Lower leg skin (tissue), 3 donors: Measurements from ENCODE around the gene TMED10.

Experiments used
- CTCF ChIP-seq, 3 donors: fragments of 450-650 bp; IDR thresholded peaks; one replicate each; pipeline ENCODE4 v1.5.1; 2016; ENCODE audit warnings: antibody characterized with exemption in 3 of 3, mild to moderate bottlenecking in 3 of 3, moderate library complexity in 2 of 3
- POLR2A ChIP-seq, 2 donors: fragments of 450-650 bp; IDR thresholded peaks; one replicate each; pipeline ENCODE4 v1.6.1; 2016 to 2017; ENCODE audit warnings: antibody characterized with exemption in 2 of 2, mild to moderate bottlenecking in 1 of 2, moderate library complexity in 1 of 2

GRCh38 chr14:75155169-75155568 lies 21.2 kb downstream of the TMED10 start:
- TF ChIP-seq CTCF (IDR thresholded peaks at IDR 0.05) (no peak), POLR2A (IDR thresholded peaks at IDR 0.05) (no peak)
